Naive thymus-derived CD4-positive, alpha-beta T cell (primary cell): ENCODE data around the gene PPP4R1. TPM values are rescaled to one million over a fixed set of nuclear protein-coding genes. Genes with fewer than 3 reads are reported as not detected.

Experiments used
- ATAC-seq: fragments of 150-1000 bp; cut with Tn5 transposase; 2 replicates; pipeline ENCODE4 v1.10.0; 2021; ENCODE audit warnings: mild to moderate bottlenecking, moderate library complexity
- CTCF ChIA-PET: fragments of 350-600 bp; sonication (Branson Sonifier 250); formaldehyde crosslinking; loops from one replicate; lab custom pipeline; 2021; ENCODE audit warnings: antibody characterized with exemption; lab: Charles Lee
- POLR2A ChIA-PET: fragments of 350-600 bp; sonication (Branson Sonifier 250); formaldehyde crosslinking; loops from one replicate; lab custom pipeline; 2021; ENCODE audit warnings: antibody characterized with exemption, inconsistent platforms; lab: Charles Lee
- DNase-seq, 9 donors: peaks; one replicate each; pipeline versions ENCODE4 v3.0.0 to v3.0.0-alpha.2; 2020 to 2022; ENCODE audit warnings: mixed read lengths in 1 of 9
- H3K27ac ChIP-seq: one replicate; pipeline ENCODE4 v1.7.0; 2013; ENCODE audit warnings: mild to moderate bottlenecking, low read depth, low read length, moderate library complexity
- H3K27me3 ChIP-seq, 2 donors: one replicate each; pipeline ENCODE4 v1.7.0; 2013; ENCODE audit warnings: low read length in 2 of 2, mild to moderate bottlenecking in 2 of 2, moderate library complexity in 2 of 2; ENCODE audit not compliant: control insufficient read depth in 2 of 2, insufficient read depth in 2 of 2
- H3K36me3 ChIP-seq, 3 experiments: 1 replicate in 2 of 3; 2 replicates in 1 of 3; pipeline ENCODE4 v1.7.0; 2013; ENCODE audit warnings: low read length in 3 of 3, mild to moderate bottlenecking in 3 of 3, moderate library complexity in 1 of 3; ENCODE audit not compliant: insufficient read depth in 3 of 3, control insufficient read depth in 2 of 3
- H3K4me1 ChIP-seq, 2 donors: one replicate each; pipeline ENCODE4 v1.7.0; 2013; ENCODE audit warnings: low read length in 2 of 2, mild to moderate bottlenecking in 2 of 2, moderate library complexity in 1 of 2; ENCODE audit not compliant: control insufficient read depth in 2 of 2, insufficient read depth in 2 of 2
- H3K4me3 ChIP-seq: 2 replicates; pipeline ENCODE4 v1.7.0; 2013; ENCODE audit warnings: mild to moderate bottlenecking, low read length
- H3K9me3 ChIP-seq, 3 experiments: 1 replicate in 2 of 3; 2 replicates in 1 of 3; pipeline ENCODE4 v1.7.0; 2013; ENCODE audit warnings: low read length in 3 of 3; ENCODE audit not compliant: control insufficient read depth in 2 of 3
- H3K27ac Mint-ChIP-seq, 9 donors: one replicate each; pipeline ENCODE4 v1.8.0; 2020 to 2022; ENCODE audit warnings: mixed read lengths in 9 of 9, mild to moderate bottlenecking in 8 of 9, moderate library complexity in 5 of 9, inconsistent platforms in 2 of 9
- H3K27me3 Mint-ChIP-seq, 5 donors: one replicate each; pipeline ENCODE4 v1.8.0; 2021 to 2022; ENCODE audit warnings: mixed read lengths in 5 of 5, mild to moderate bottlenecking in 1 of 5
- H3K36me3 Mint-ChIP-seq, 5 donors: one replicate each; pipeline ENCODE4 v1.8.0; 2020 to 2022; ENCODE audit warnings: mixed read lengths in 5 of 5, mild to moderate bottlenecking in 3 of 5, inconsistent platforms in 1 of 5
- H3K4me1 Mint-ChIP-seq, 7 donors: one replicate each; pipeline ENCODE4 v1.8.0; 2020 to 2022; ENCODE audit warnings: mixed read lengths in 7 of 7, mild to moderate bottlenecking in 3 of 7, inconsistent platforms in 1 of 7
- H3K4me3 Mint-ChIP-seq, 10 donors: one replicate each; pipeline ENCODE4 v1.8.0; 2020 to 2022; ENCODE audit warnings: mild to moderate bottlenecking in 10 of 10, mixed read lengths in 10 of 10, moderate library complexity in 6 of 10, inconsistent platforms in 2 of 10
- H3K9me3 Mint-ChIP-seq, 11 donors: one replicate each; pipeline ENCODE4 v1.8.0; 2020 to 2022; ENCODE audit warnings: mixed read lengths in 11 of 11, mild to moderate bottlenecking in 4 of 11, inconsistent platforms in 1 of 11, moderate library complexity in 1 of 11
- intact Hi-C, 2 donors: fragments of 100-400 bp; cut with micrococcal nuclease; formaldehyde crosslinking; loops; one replicate each; pipeline ENCODE4 v1.15.1; 2023
- polyA plus RNA-seq, 2 donors: library from polyadenylated mRNA; unstranded; fragments of 300-500 nt; fragmentation: Illumina TruSeq; gene quantifications; one replicate each; pipeline ENCODE4 v1.2.3, GENCODE V29; 2021
- total RNA-seq, 6 experiments: library from RNA in 5 of 6; stranded (reverse) in 5 of 6; gene quantifications; 1 replicate in 5 of 6; 2 replicates in 1 of 6; pipeline ENCODE4 v1.2.3 and lab custom pipeline; 2021 to 2026

The PPP4R1 gene
- total RNA-seq, result 10 to 100 TPM; 33.0 to 54.6 (median 38.2) TPM
- 1 to 10 TPM; 5.5 to 6.4 TPM for polyA plus RNA-seq
- 20.3 reads per million, percentile 51 among the genes with 10 or more reads in this experiment for total RNA-seq (lab: John Stamatoyannopoulos, UW)

- POLR2A ChIA-PET, result interaction anchor here (0.6 kb wide), 1 partner anchor 1006 kb away, joined by 3 read pairs; no protein-coding TSS in a partner anchor
Measured at GRCh38 chr18:9614401-9615279, at the start of gene PPP4R1. PPP4R1 (minus strand) TSS chr18:9614559; CDS start chr18:9614484, 75 bp downstream.

GRCh38 chr18:9663377-9663776, 49.0 kb upstream of the PPP4R1 start:
- H3K9me3 ChIP-seq, result no peaks in the 10 kb centered on the region
- Mint-ChIP-seq H3K4me3 (no peak overlapping the region), H3K4me1 (no peaks in the 10 kb centered on the region), H3K27ac (no peak overlapping the region), H3K27me3 (peaks cover 0 to 8% (median 0%) of the 10 kb centered on the region in 5 donors), H3K36me3 (no peaks in the 10 kb centered on the region), H3K9me3 (no peaks in the 10 kb centered on the region)
- intact Hi-C loops, result no loop called here
- H3K27ac ChIP-seq, result no peak overlapping the region
- no peak for ATAC-seq
- H3K4me3 ChIP-seq, result no peak overlapping the region
- no peaks in the 10 kb centered on the region for H3K4me1 ChIP-seq
- no peaks in the 10 kb centered on the region for H3K27me3 ChIP-seq
- CTCF ChIA-PET, result no interaction called here
- no peaks in the 10 kb centered on the region for H3K36me3 ChIP-seq
- DNase-seq, result no peak
- POLR2A ChIA-PET, result no interaction called here

More at GRCh38 chr18:9614401-9615279, at the start of gene PPP4R1:
- Mint-ChIP-seq H3K9me3 (peaks cover 0 to 2% (median 0%) of the 10 kb centered on the region in 11 donors), H3K4me3 (peak within 1 kb of the TSS; percentile 88 to 99 (median 96)), H3K36me3 (peaks cover 3 to 11% (median 8%) of the 10 kb centered on the region in 5 donors), H3K27ac (peak within 1 kb of the TSS; percentile 71 to 96 (median 89)), H3K27me3 (peaks cover 0 to 3% (median 0%) of the 10 kb centered on the region in 5 donors), H3K4me1 (peaks cover 26 to 46% (median 33%) of the 10 kb centered on the region in 7 donors)
- Histone ChIP-seq H3K4me1 (peaks cover 12 to 17% of the 10 kb centered on the region in 2 donors), H3K27me3 (no peaks in the 10 kb centered on the region), H3K9me3 (no peaks in the 10 kb centered on the region), H3K36me3 (no peaks in the 10 kb centered on the region), H3K27ac (peak within 1 kb of the TSS; percentile 65), H3K4me3 (peak within 1 kb of the TSS; percentile 65)
- intact Hi-C loops, result loop anchor here (1.0 to 10.0 kb wide), 11 partner anchors 90 to 1010 kb away; partner anchors contain the start of genes ANKRD12 (in 2 of the 2), MTCL1 (in 2 of the 2), NAPG (in 1 of the 2) and NDUFV2 (in 1 of the 2)
- peak; percentile 33 to 79 (median 56) for DNase-seq
- CTCF ChIA-PET, result interaction anchor here (1.1 kb wide), 1 partner anchor 18 kb away, joined by 4 read pairs; no protein-coding TSS in a partner anchor
- ATAC-seq, result peak; percentile 84

- Mint-ChIP-seq H3K4me1 (no peaks in the 10 kb centered on the region), H3K9me3 (no peaks in the 10 kb centered on the region), H3K4me3 (no peak overlapping the region), H3K27me3 (peaks cover 0 to 8% (median 0%) of the 10 kb centered on the region in 5 donors), H3K36me3 (no peaks in the 10 kb centered on the region), H3K27ac (no peak overlapping the region)
- Histone ChIP-seq H3K9me3 (no peaks in the 10 kb centered on the region), H3K27me3 (no peaks in the 10 kb centered on the region), H3K36me3 (no peaks in the 10 kb centered on the region), H3K27ac (no peak overlapping the region), H3K4me1 (no peaks in the 10 kb centered on the region), H3K4me3 (no peak overlapping the region)
- intact Hi-C loops, result loop anchor here in 1 of 2 donors (1.0 kb wide), 1 partner anchor 49 kb away; no protein-coding TSS in a partner anchor
- POLR2A ChIA-PET, result no interaction called here
- no peak for DNase-seq
- no peak for ATAC-seq
- CTCF ChIA-PET, result no interaction called here
Measured at GRCh38 chr18:9661564-9661963, 47.2 kb upstream of the PPP4R1 start.

- peaks cover 0 to 5% (median 0%) of the 10 kb centered on the region in 7 donors for H3K4me1 Mint-ChIP-seq
- no peaks in the 10 kb centered on the region for H3K4me1 ChIP-seq
- H3K4me3 ChIP-seq, result no peak overlapping the region
- H3K27ac Mint-ChIP-seq, result no peak overlapping the region
- H3K36me3 Mint-ChIP-seq, result no peaks in the 10 kb centered on the region
- peaks cover 0 to 11% (median 3%) of the 10 kb centered on the region in 5 donors for H3K27me3 Mint-ChIP-seq
- POLR2A ChIA-PET, result no interaction called here
- H3K27me3 ChIP-seq, result no peaks in the 10 kb centered on the region
- CTCF ChIA-PET, result no interaction called here
- intact Hi-C loops, result no loop called here
- no peak for ATAC-seq
- H3K9me3 Mint-ChIP-seq, result no peaks in the 10 kb centered on the region
- no peak overlapping the region for H3K4me3 Mint-ChIP-seq
- DNase-seq, result no peak
- H3K9me3 ChIP-seq, result no peaks in the 10 kb centered on the region
- H3K27ac ChIP-seq, result no peak overlapping the region
- no peaks in the 10 kb centered on the region for H3K36me3 ChIP-seq
Measured at GRCh38 chr18:9659499-9660375, 45.4 kb upstream of the PPP4R1 start.

- H3K4me1 Mint-ChIP-seq, result peaks cover 0 to 5% (median 0%) of the 10 kb centered on the region in 7 donors
Measured at GRCh38 chr18:9658087-9658641, 43.8 kb upstream of the PPP4R1 start.

GRCh38 chr18:9655232-9655767, 40.9 kb upstream of the PPP4R1 start:
- H3K27me3 Mint-ChIP-seq, result peaks cover 0 to 9% (median 3%) of the 10 kb centered on the region in 5 donors
- Histone ChIP-seq H3K9me3 (no peaks in the 10 kb centered on the region), H3K27me3 (no peaks in the 10 kb centered on the region), H3K4me1 (no peaks in the 10 kb centered on the region), H3K27ac (no peak overlapping the region), H3K36me3 (no peaks in the 10 kb centered on the region), H3K4me3 (no peak overlapping the region)
- ATAC-seq (no peak), DNase-seq (no peak)
- H3K4me3 Mint-ChIP-seq, result no peak overlapping the region
- H3K27ac Mint-ChIP-seq, result no peak overlapping the region
- H3K4me1 Mint-ChIP-seq, result peaks cover 0 to 5% (median 0%) of the 10 kb centered on the region in 7 donors
- H3K9me3 Mint-ChIP-seq, result no peaks in the 10 kb centered on the region
- H3K36me3 Mint-ChIP-seq, result peaks cover 0 to 3% (median 0%) of the 10 kb centered on the region in 5 donors
- CTCF ChIA-PET, result no interaction called here
- POLR2A ChIA-PET, result no interaction called here
- intact Hi-C loops, result no loop called here

More at GRCh38 chr18:9658087-9658641, 43.8 kb upstream of the PPP4R1 start:
- POLR2A ChIA-PET, result no interaction called here
- intact Hi-C loops, result no loop called here
- Histone ChIP-seq H3K4me3 (no peak overlapping the region), H3K27me3 (no peaks in the 10 kb centered on the region), H3K36me3 (no peaks in the 10 kb centered on the region), H3K27ac (no peak overlapping the region), H3K4me1 (no peaks in the 10 kb centered on the region), H3K9me3 (no peaks in the 10 kb centered on the region)
- H3K4me3 Mint-ChIP-seq, result no peak overlapping the region
- H3K27me3 Mint-ChIP-seq, result peaks cover 0 to 11% (median 3%) of the 10 kb centered on the region in 5 donors
- no peak for DNase-seq
- H3K27ac Mint-ChIP-seq, result no peak overlapping the region
- H3K36me3 Mint-ChIP-seq, result no peaks in the 10 kb centered on the region
- CTCF ChIA-PET, result no interaction called here
- no peak for ATAC-seq
- H3K9me3 Mint-ChIP-seq, result no peaks in the 10 kb centered on the region
